Endothelial cell of umbilical vein (primary cell): ENCODE measurements around the gene ANKRD33B. TPM values are rescaled to one million over a fixed set of nuclear protein-coding genes. Genes with fewer than 3 reads are reported as not detected.

Experiments used
- BruUV-seq: library from RNA; stranded (reverse); fragments of 400-500 nt; replicated peaks from 2 replicates; lab custom pipeline; 2021; lab: Mats Ljungman, UMichigan
- CTCF ChIA-PET: fragments of 300-600, 350-600 bp; sonication (Branson Sonifier 250); formaldehyde crosslinking; loops from one replicate; lab custom pipeline; 2021; ENCODE audit warnings: antibody characterized with exemption, inconsistent platforms; lab: Charles Lee
- POLR2A ChIA-PET: fragments of 300-600, 350-600 bp; sonication (Branson Sonifier 250); formaldehyde crosslinking; loops from one replicate; lab custom pipeline; 2021; ENCODE audit warnings: antibody characterized with exemption, inconsistent platforms; lab: Charles Lee
- DNase-seq: peaks from one replicate; pipeline ENCODE4 v3.0.0-alpha.2; 2011; ENCODE audit warnings: low read depth, low spot score
- FAIRE-seq: peaks from 2 replicates; lab custom pipeline; 2011; peaks lifted over from hg19 to GRCh38; lab: Jason Lieb, UNC
- H2AFZ ChIP-seq: 2 replicates; pipeline ENCODE4 v1.6.0; 2012; ENCODE audit warnings: low read depth, low read length, control low read depth, inconsistent platforms
- H3K27ac ChIP-seq: 2 replicates; pipeline ENCODE4 v1.5.1; 2011; ENCODE audit warnings: low read depth, mild to moderate bottlenecking, control low read depth, low read length, moderate library complexity; ENCODE audit not compliant: insufficient read depth
- H3K27me3 ChIP-seq, 2 experiments: 2 replicates each; pipeline versions ENCODE4 v1.6.0 to v1.6.1; 2011; ENCODE audit warnings: low read length in 2 of 2, mixed read lengths in 1 of 2; ENCODE audit not compliant: control insufficient read depth in 2 of 2, insufficient read depth in 2 of 2
- H3K36me3 ChIP-seq, 2 experiments: 2 replicates in 1 of 2; 3 replicates in 1 of 2; pipeline ENCODE4 v1.5.1; 2011; ENCODE audit warnings: low read length in 2 of 2, mild to moderate bottlenecking in 1 of 2, moderate library complexity in 1 of 2; ENCODE audit not compliant: control insufficient read depth in 2 of 2, insufficient read depth in 2 of 2; ENCODE audit errors: extremely low read depth in 1 of 2
- H3K4me1 ChIP-seq: 3 replicates; pipeline ENCODE4 v1.5.1; 2011; ENCODE audit warnings: mild to moderate bottlenecking, low read length; ENCODE audit not compliant: control insufficient read depth, insufficient read depth; ENCODE audit errors: extremely low read depth
- H3K4me2 ChIP-seq: 2 replicates; pipeline ENCODE4 v1.6.1; 2011; ENCODE audit warnings: low read length, control low read depth, mixed read lengths; ENCODE audit not compliant: insufficient read depth
- H3K4me3 ChIP-seq, 3 experiments: fragments of 200-600 bp in 1 of 3; sonication (generic), shearing (Covaris generic) in 1 of 3; replicated peaks in 1 of 3; 2 replicates each; pipeline ENCODE4 v1.5.1; 2011 to 2016; ENCODE audit warnings: control low read depth in 3 of 3, low read length in 3 of 3, mild to moderate bottlenecking in 2 of 3, inconsistent platforms in 1 of 3, low read depth in 1 of 3, moderate library complexity in 1 of 3; ENCODE audit not compliant: insufficient read depth in 1 of 3
- H3K79me2 ChIP-seq: 2 replicates; pipeline ENCODE4 v1.6.0; 2012; ENCODE audit warnings: low read length, inconsistent platforms; ENCODE audit not compliant: control insufficient read depth, insufficient read depth
- H3K9ac ChIP-seq: replicated peaks from 2 replicates; pipeline ENCODE3; 2011; ENCODE audit warnings: low read length, control low read depth; ENCODE audit not compliant: insufficient read depth; ENCODE audit errors: extremely low read depth
- H3K9me1 ChIP-seq: replicated peaks from 3 replicates; pipeline ENCODE4 v1.6.0; 2011; ENCODE audit warnings: mild to moderate bottlenecking, low read length; ENCODE audit not compliant: control insufficient read depth, insufficient read depth; ENCODE audit errors: extremely low read depth
- H3K9me3 ChIP-seq: replicated peaks from 2 replicates; pipeline ENCODE4 v1.5.1; 2012; ENCODE audit warnings: low read length, inconsistent platforms; ENCODE audit not compliant: control insufficient read depth, insufficient read depth
- H4K20me1 ChIP-seq: replicated peaks from 2 replicates; pipeline ENCODE3; 2011; ENCODE audit warnings: mild to moderate bottlenecking, low read length; ENCODE audit not compliant: control insufficient read depth, insufficient read depth; ENCODE audit errors: extremely low read depth
- EZH2 ChIP-seq: IDR thresholded peaks from 2 replicates; pipeline ENCODE4 v1.6.1; 2012; ENCODE audit warnings: borderline replicate concordance, low read depth, mild to moderate bottlenecking, moderate library complexity, low read length, inconsistent platforms; ENCODE audit not compliant: severe bottlenecking
- FOS ChIP-seq: IDR thresholded peaks from 2 replicates; pipeline ENCODE4 v1.6.1; 2011; ENCODE audit warnings: mild to moderate bottlenecking, low read length, moderate library complexity, borderline replicate concordance; ENCODE audit not compliant: insufficient read depth
- GATA2 ChIP-seq: IDR thresholded peaks from 2 replicates; pipeline ENCODE4 v1.7.0; 2011; ENCODE audit warnings: low read depth, mild to moderate bottlenecking, moderate library complexity, mixed read lengths, low read length; ENCODE audit not compliant: insufficient read length, insufficient read depth
- JUN ChIP-seq: IDR thresholded peaks from 2 replicates; pipeline ENCODE4 v1.6.1; 2011; ENCODE audit warnings: borderline replicate concordance, low read depth; ENCODE audit not compliant: insufficient read length, insufficient read depth
- MYC ChIP-seq: IDR thresholded peaks from one replicate; pipeline ENCODE4 v1.6.1; 2011; ENCODE audit warnings: mild to moderate bottlenecking, low read depth, low read length
- POLR2A ChIP-seq: IDR thresholded peaks from 2 replicates; pipeline ENCODE4 v1.6.1; 2012; ENCODE audit warnings: low read depth, mild to moderate bottlenecking, control low read depth, low read length
- POLR2AphosphoS5 ChIP-seq: IDR thresholded peaks from 2 replicates; pipeline ENCODE4 v1.6.1; 2012; ENCODE audit warnings: low read depth, mild to moderate bottlenecking, control low read depth, low read length, moderate library complexity; ENCODE audit not compliant: insufficient read depth
- dilution Hi-C: fragments of 300-500 bp; cut with MboI; formaldehyde crosslinking; loops from one replicate; pipeline ENCODE4 v1.15.0; 2019; ENCODE audit warnings: low sequenced_read_pairs; ENCODE audit not compliant: extremely low pct_ligation_motif_present
- intact Hi-C: fragments of 100-400 bp; cut with micrococcal nuclease; formaldehyde crosslinking; loops from one replicate; pipeline ENCODE4 v1.10.0; 2022
- polyA plus RNA-seq, 4 experiments: library from polyadenylated mRNA; depleted of rRNA in 3 of 4; stranded (reverse) in 3 of 4; unstranded in 1 of 4; fragments of >200 nt; gene quantifications; 2 replicates each; pipeline versions ENCODE4 v1.2.1 to v1.2.3, GENCODE V29; 2011 to 2012; ENCODE audit warnings: missing spikeins in 1 of 4
- total RNA-seq: library from RNA; stranded (reverse); gene quantifications from 2 replicates; pipeline ENCODE4 v1.2.3, GENCODE V29; 2021
- TF ChIP-seq, protein P1 (sequence below), 2 donors: IDR thresholded peaks; 1 replicate in 1 of 2; 2 replicates in 1 of 2; pipeline ENCODE4 v1.5.1; 2011; ENCODE audit warnings: low read length in 2 of 2, mild to moderate bottlenecking in 2 of 2, moderate library complexity in 2 of 2, control low read depth in 1 of 2, inconsistent platforms in 1 of 2, low read depth in 1 of 2; ENCODE audit not compliant: insufficient read depth in 1 of 2; ENCODE audit errors: extremely low read depth in 1 of 2
- TF ChIP-seq, protein P2 (sequence below): IDR thresholded peaks from 2 replicates; pipeline ENCODE4 v1.6.1; 2011; ENCODE audit not compliant: insufficient read depth, insufficient read length

Gene ANKRD33B
- total and polyA plus RNA-seq, 2 donors (not counting 3 experiments of a cell fraction or from before 2014, with no cell fraction given): 2.4 to 5.4 TPM

GRCh38 chr5:10581424-10581748, 17.5 kb downstream of the ANKRD33B start:
- H3K36me3 ChIP-seq: no peaks in the 10 kb centered on the region
- H3K9me1 ChIP-seq: no peaks in the 10 kb centered on the region
- peaks cover 12% of the 10 kb centered on the region for H3K4me1 ChIP-seq
- no peak for FAIRE-seq
- no peak overlapping the region for H3K9ac ChIP-seq
- dilution Hi-C loops (no loop called here), intact Hi-C loops (no loop called here)
- no peaks in the 10 kb centered on the region for H3K27me3 ChIP-seq
- CTCF ChIA-PET: no interaction called here
- peaks cover 10% of the 10 kb centered on the region for H3K79me2 ChIP-seq
- DNase-seq: no peak
- BruUV-seq: no TSS peak
- H2AFZ ChIP-seq: no peak overlapping the region
- no peaks in the 10 kb centered on the region for H3K9me3 ChIP-seq
- H4K20me1 ChIP-seq: no peaks in the 10 kb centered on the region
- no peak overlapping the region for H3K27ac ChIP-seq
- no peak overlapping the region for H3K4me2 ChIP-seq
- H3K4me3 ChIP-seq: no peak overlapping the region
- TF ChIP-seq, protein P1, sequence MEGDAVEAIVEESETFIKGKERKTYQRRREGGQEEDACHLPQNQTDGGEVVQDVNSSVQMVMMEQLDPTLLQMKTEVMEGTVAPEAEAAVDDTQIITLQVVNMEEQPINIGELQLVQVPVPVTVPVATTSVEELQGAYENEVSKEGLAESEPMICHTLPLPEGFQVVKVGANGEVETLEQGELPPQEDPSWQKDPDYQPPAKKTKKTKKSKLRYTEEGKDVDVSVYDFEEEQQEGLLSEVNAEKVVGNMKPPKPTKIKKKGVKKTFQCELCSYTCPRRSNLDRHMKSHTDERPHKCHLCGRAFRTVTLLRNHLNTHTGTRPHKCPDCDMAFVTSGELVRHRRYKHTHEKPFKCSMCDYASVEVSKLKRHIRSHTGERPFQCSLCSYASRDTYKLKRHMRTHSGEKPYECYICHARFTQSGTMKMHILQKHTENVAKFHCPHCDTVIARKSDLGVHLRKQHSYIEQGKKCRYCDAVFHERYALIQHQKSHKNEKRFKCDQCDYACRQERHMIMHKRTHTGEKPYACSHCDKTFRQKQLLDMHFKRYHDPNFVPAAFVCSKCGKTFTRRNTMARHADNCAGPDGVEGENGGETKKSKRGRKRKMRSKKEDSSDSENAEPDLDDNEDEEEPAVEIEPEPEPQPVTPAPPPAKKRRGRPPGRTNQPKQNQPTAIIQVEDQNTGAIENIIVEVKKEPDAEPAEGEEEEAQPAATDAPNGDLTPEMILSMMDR (IDR thresholded peaks at IDR 0.05; ENCODE audit: extremely low read depth in 1 of 2, insufficient read depth in 1 of 2, low read depth in 1 of 2, low read length in 2 of 2): no peak
- TF ChIP-seq FOS: no peak
- TF ChIP-seq, protein P2, sequence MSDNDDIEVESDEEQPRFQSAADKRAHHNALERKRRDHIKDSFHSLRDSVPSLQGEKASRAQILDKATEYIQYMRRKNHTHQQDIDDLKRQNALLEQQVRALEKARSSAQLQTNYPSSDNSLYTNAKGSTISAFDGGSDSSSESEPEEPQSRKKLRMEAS: no peak
- no peak for TF ChIP-seq POLR2AphosphoS5
- TF ChIP-seq JUN: no peak
- no peak for TF ChIP-seq EZH2
- no peak for TF ChIP-seq POLR2A
- TF ChIP-seq MYC: no peak
- no peak for TF ChIP-seq GATA2
- POLR2A ChIA-PET: no interaction called here
